OCI-LY7 (cell line): ENCODE results near the gene GRK5.

Source experiments
- EZH2phosphoT487 ChIP-seq: fragments of 200-600 bp; sonication (generic); IDR thresholded peaks from 2 replicates; pipeline ENCODE4 v1.6.1; 2018; ENCODE audit warnings: low read depth, borderline replicate concordance, mild to moderate bottlenecking, mixed run types, antibody characterized with exemption, low read length, moderate library complexity, mixed read lengths
- TF ChIP-seq, protein P1 (sequence below): fragments of 200-600 bp; sonication (generic); conservative IDR thresholded peaks from 2 replicates; pipeline ENCODE4 v1.5.1; 2014; ENCODE audit warnings: mild to moderate bottlenecking, antibody characterized with exemption, low read length, moderate library complexity, mixed read lengths

DNA sequence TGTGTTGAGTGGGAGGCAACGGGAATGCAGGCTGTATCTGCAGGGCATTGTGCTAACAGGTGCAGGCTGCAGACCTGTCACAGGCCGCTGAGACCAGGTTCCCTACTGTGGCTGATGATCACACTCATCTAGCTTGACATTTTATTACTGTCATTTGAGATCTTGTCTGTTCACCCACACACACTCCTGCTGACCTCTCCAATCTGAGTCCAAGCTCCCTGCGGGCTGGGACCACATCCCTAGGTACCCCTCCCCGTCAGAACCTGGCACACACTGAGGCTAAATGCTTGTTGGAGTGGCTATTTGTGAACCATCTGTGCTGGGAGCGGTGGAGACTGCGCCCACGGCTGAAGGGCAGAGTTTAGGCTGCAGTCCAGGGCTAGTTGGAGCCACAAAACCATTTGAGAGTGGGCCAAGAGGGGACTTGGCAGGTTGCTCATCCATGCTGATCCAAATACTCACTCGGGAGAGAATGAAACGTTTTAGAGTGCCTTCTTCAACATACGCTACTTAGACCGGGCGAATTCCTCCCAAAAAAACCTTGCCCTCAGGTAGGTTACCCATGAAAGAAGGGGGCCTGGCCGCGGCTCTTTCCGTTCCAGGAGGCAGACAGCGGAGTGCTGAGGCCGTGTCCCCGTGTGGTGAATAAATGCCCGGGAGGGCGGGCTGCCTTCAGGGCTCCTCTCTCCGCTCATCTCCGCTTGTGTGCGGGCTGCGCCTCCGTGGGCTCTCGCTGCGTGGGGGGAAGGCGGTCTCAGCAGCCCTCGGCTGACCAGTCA, 170.8 kb downstream of the GRK5 start:
- TF ChIP-seq, protein P1, sequence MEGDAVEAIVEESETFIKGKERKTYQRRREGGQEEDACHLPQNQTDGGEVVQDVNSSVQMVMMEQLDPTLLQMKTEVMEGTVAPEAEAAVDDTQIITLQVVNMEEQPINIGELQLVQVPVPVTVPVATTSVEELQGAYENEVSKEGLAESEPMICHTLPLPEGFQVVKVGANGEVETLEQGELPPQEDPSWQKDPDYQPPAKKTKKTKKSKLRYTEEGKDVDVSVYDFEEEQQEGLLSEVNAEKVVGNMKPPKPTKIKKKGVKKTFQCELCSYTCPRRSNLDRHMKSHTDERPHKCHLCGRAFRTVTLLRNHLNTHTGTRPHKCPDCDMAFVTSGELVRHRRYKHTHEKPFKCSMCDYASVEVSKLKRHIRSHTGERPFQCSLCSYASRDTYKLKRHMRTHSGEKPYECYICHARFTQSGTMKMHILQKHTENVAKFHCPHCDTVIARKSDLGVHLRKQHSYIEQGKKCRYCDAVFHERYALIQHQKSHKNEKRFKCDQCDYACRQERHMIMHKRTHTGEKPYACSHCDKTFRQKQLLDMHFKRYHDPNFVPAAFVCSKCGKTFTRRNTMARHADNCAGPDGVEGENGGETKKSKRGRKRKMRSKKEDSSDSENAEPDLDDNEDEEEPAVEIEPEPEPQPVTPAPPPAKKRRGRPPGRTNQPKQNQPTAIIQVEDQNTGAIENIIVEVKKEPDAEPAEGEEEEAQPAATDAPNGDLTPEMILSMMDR = no peak
- no peak for TF ChIP-seq EZH2phosphoT487
